ENCODE results near the gene APBA2.

The APBA2 gene

GRCh38 chr15:28915041-28915810 is 29.5 kb downstream of the APBA2 start:
- no peak for DNase-seq (ENCODE audit: low read depth)

GRCh38 chr15:28915935-28916334 is 30.2 kb downstream of the APBA2 start:
- DNase-seq (ENCODE audit: low read depth) = no peak

DNA sequence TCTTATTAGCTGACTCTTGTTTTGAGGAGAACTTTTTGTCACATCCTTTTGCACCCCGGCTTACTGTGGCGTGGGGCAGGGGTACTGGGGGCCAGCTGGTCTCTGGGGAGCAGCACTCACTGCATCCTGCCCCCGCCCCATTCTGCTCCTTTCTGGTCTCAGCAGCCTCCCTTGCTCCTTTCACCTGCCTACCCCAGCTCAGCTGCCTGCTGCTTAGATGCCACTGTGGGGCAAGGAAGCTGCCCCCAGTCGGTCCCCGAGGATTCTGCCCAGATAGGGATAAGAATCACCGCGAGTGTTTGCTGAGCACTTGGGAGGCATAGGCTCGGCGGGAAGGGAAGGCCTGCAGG is 32.0 kb downstream of the APBA2 start:
- DNase-seq (ENCODE audit: low read depth) = no peak

- no peak for DNase-seq (ENCODE audit: low read depth)
Observed at GRCh38 chr15:28918141-28918983, 32.6 kb downstream of the APBA2 start.

GRCh38 chr15:28919201-28919635 is 33.4 kb downstream of the APBA2 start:
- DNase-seq (ENCODE audit: low read depth) = no peak

GRCh38 chr15:28919679-28920655 is 34.2 kb downstream of the APBA2 start:
- DNase-seq (ENCODE audit: low read depth) = no peak

DNA sequence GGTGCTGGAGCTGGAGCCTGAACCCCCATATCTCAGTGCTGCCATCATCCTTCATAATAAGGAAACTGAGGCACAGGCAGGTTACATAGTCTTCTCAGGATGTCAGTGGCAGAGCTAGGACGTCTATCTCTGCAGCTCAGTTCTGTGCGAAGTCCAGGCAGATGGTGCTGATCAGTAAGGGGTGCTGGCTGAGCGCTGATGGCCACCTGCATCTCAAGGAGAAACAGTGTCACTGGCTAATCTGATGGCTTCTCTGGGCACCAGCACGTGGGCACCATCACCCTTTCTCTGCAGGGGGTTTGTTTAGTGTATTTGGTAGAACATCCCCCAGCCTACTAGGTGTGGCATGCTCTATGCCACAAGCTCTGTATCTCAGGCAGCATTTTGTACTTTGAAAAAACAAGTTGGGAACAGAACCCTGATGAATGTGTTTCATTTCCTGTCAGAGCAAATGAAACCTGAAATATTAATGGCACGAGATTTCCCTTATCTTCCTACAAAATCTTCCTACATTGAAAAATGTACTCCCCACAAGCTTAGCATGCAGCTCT is 35.1 kb downstream of the APBA2 start:
- DNase-seq (ENCODE audit: low read depth) = no peak

DNA sequence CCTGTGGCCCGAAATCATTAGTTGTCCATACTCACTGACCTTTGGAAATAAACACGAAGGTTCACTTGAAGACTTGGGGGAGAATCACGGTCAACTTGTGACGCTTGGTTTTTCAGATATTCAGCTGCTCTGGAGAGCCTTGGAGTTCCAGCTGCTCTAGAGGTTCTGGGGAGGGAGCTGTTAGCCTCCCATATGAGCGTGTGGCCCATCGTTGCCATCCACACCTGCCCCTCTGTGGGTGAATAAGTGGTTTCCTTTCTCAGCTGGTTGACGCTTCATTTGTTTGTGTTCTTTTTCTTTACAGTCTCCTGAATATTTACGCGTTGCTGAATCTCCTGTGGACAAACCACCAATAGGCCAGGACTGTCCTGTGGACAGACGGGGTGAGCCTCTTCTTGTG is 35.6 kb downstream of the APBA2 start:
- no peak for DNase-seq (ENCODE audit: low read depth)

GRCh38 chr15:28921919-28922706 is 36.3 kb downstream of the APBA2 start:
- DNase-seq (ENCODE audit: low read depth) = no peak

DNA sequence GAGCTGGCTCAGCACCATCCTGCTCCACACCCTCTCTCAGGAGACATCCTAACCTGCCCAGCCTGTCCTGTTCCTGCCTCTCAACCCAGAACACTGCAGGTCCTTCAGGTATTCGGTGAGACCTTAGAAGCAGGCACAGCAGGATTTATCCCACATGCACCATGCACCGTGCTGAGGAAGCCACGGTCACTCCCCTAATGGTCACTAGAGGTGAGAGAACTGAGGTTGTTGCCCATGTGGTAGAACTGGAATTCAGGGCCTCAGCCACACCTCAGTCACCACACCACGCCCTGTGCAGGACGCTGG is 36.9 kb downstream of the APBA2 start:
- DNase-seq (ENCODE audit: low read depth) = no peak

DNA sequence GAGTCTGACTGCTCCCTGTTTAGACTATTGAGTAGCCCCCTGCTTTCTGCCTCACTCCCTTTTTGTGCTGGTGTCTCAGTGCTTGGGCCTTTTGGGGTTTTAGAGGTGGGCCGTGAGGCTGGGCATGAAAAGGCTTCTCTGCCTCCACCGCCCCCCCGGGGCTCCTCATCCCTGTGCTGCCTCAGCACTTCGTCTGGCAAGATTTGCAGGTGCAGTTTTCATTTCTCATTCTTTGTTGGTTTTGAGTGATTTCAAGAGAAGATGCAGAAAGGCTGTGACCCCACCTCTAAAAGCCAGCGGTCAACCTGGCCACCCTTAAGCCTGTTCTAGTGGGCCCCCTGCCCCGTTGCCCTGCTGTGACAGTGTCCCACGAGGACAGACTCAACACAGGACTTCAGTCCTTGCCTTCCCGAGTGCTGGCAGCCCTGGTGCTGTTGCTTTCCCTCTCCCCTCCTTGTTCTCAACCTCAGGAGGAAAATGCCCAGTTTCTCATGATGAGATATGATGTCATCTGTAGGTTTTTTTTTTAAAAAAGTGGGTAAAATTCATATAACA is 38.0 kb downstream of the APBA2 start:
- DNase-seq (ENCODE audit: low read depth) = no peak

DNA sequence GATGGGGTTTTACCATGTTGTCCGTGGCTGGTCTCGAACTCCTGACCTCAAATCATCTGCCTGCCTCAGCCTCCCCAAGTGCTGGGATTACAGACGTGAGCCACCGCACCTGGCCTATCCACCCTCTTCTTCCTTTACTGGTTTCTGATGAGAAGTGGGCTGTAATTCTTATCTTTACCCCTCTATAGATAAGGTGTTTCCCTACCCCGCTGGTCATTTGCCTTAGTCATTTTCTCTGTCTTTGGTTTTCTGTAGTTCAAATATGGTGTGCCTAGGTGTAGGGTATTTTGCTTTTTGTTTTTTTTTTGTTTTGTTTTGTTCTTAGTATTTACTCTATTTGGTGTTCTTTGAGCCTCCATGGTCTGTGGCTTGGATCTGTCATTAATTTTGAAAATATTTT is 41.3 kb downstream of the APBA2 start:
- no peak for DNase-seq (ENCODE audit: low read depth)

- no peak for DNase-seq (ENCODE audit: low read depth)
Observed at GRCh38 chr15:28929200-28929599, 43.4 kb downstream of the APBA2 start.

DNA sequence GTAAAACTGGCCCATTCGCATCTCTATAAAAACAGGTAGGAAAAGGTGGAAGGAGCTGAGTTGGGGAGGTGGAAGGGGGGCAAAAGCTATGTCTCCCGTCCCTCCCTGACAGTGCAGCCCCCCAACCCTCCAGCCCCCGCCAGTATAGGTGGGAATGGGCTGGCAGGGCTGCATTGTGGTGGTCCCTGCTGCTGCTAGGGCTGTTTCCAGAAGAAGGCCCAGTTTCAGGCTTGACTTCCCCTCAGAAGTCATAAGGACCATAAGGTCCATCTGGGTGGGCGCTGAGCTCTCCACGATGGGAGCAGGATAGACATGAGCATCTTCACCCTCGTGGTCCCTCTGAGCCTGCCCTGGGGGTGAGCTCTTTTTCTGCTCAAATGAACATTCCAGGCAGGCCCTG is 44.2 kb downstream of the APBA2 start:
- no peak for DNase-seq (ENCODE audit: low read depth)

DNA sequence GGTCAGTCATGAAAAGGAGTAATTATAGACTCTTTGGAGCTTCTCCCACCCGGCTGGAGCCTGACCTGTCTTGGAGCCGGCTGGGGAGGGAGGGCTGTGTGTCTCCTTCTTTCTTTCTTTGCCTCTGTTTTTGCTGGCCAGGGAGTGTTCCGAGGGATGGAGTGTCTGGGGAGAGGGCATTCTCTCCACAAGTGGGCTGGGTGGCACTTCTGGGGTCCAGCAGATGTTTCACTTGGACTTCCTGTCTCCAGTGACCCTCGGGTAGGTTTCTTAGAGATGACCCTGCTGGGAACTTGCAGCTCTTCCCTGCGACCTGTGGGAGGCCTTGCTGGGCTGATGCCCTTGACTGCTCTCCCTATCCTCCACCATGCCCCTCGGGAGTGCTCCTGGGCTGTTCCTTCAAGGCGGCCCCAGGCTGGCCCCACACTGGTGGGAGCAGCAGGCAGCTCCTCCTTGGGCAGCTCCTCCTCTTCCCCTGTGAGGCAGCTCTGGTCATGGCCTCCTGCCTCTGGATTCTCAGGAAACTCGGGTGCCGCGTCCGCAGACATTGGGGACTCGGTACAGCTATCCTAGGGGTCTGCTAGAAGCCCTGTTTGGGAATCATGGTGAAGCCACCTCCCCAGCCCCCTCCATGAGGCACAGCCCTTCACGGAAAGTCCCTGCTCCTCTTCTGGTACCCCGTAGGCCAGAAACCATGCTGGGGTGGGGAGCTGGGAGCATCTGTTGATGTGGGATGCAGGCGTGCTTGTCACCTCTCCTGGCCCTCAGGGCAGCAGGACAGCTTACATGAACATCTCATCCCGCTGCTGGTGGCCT is 44.9 kb downstream of the APBA2 start:
- DNase-seq (ENCODE audit: low read depth) = no peak

GRCh38 chr15:28931828-28932227 is 46.1 kb downstream of the APBA2 start:
- no peak for DNase-seq (ENCODE audit: low read depth)

DNA sequence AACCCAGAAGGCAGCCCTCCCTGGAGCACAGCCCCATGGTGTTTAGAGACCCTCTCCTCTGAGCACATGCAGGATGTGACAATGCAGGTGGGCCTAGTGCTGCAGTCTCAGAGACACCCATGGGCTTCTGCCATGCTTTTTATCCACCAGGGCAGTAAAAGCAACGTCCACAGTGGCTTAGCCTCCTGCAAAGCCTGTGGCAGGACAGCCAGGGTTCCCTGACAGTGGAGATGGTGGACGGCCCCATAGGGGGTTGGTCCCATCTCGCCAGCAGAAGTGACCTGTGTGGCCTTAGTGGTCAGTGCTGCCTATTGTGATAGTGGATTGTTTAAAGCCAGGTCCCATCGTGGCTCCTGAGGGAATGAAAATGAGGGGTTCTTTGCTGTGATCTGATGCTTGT is 46.6 kb downstream of the APBA2 start:
- DNase-seq (ENCODE audit: low read depth) = no peak

GRCh38 chr15:28933710-28934445 is 48.1 kb downstream of the APBA2 start:
- DNase-seq (ENCODE audit: low read depth) = no peak

DNA sequence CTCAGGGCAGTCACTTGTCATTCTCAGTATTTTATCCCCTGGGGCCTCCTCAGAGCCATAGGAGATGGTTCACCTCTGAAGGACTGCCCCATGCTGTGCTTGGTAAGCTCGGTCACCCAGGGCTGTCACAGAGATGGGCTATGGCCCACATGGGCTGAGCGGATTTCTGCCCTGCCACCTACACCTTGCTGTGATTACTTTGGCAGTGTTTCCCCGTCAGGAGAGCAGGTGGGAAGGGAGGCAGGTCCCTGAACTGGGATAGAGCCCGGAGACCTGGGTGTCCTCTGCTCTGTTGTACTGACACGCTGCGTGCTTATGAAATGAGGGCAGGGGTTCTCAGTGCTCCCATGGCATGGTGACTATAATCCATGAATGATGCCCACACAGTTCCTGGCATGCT is 48.9 kb downstream of the APBA2 start:
- no peak for DNase-seq (ENCODE audit: low read depth)

Data from stimulated activated CD8-positive, alpha-beta memory T cell treated with anti-CD3 and anti-CD28 coated beads, Interleukin-15, amount 100 ng/mL, for 1 hour (primary cell).